ENCODE results near the gene SUSD5.

DNA sequence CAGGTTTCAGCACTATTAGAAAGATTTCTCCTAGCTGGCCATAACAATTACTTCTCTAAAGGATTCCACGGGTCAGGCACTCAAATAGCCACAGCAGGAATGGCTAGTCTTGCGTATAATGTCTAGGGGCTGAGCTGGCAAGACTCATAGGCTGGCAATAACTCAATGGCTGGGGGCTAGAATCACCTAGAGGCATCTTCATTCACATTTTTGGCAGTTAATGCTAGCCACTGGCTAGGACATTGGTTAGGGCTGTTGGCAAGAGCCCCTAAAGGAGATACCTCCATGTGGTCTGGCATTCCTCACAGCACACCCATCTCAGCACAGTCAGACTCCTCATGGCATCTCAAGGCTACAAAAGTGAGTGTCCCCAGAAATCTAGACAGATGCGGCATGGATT lies 6.2 kb downstream of the SUSD5 start:
- TF ChIP-seq, protein P1, sequence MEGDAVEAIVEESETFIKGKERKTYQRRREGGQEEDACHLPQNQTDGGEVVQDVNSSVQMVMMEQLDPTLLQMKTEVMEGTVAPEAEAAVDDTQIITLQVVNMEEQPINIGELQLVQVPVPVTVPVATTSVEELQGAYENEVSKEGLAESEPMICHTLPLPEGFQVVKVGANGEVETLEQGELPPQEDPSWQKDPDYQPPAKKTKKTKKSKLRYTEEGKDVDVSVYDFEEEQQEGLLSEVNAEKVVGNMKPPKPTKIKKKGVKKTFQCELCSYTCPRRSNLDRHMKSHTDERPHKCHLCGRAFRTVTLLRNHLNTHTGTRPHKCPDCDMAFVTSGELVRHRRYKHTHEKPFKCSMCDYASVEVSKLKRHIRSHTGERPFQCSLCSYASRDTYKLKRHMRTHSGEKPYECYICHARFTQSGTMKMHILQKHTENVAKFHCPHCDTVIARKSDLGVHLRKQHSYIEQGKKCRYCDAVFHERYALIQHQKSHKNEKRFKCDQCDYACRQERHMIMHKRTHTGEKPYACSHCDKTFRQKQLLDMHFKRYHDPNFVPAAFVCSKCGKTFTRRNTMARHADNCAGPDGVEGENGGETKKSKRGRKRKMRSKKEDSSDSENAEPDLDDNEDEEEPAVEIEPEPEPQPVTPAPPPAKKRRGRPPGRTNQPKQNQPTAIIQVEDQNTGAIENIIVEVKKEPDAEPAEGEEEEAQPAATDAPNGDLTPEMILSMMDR (IDR thresholded peaks at IDR 0.05): no peak
- TF ChIP-seq POLR2A (IDR thresholded peaks at IDR 0.05): no peak
